DOHH2 (cell line): ENCODE data around the gene CHRNA9.

Experiments
- H3F3A ChIP-seq: fragments of 200-600 bp; sonication (generic), shearing (Covaris generic); 2 replicates; pipeline ENCODE4 v1.6.0; 2016; ENCODE audit warnings: antibody characterized with exemption, mild to moderate bottlenecking; ENCODE audit not compliant: control insufficient read depth, insufficient read depth
- H3K27ac ChIP-seq: fragments of 200-600 bp; sonication (generic); 2 replicates; pipeline ENCODE4 v1.5.1; 2014; ENCODE audit warnings: low read depth, mild to moderate bottlenecking, low read length, moderate library complexity
- H3K27me3 ChIP-seq: fragments of 200-600 bp; sonication (generic); 2 replicates; pipeline ENCODE4 v1.6.1; 2014; ENCODE audit warnings: mild to moderate bottlenecking, low read length, mixed read lengths; ENCODE audit not compliant: control insufficient read depth
- H3K36me3 ChIP-seq: fragments of 200-600 bp; sonication (generic); 2 replicates; pipeline ENCODE4 v1.6.1; 2014; ENCODE audit warnings: mild to moderate bottlenecking, low read length, moderate library complexity, mixed read lengths; ENCODE audit not compliant: control insufficient read depth
- H3K4me1 ChIP-seq: fragments of 200-600 bp; sonication (generic); 2 replicates; pipeline ENCODE4 v1.6.1; 2014; ENCODE audit warnings: mild to moderate bottlenecking, low read length, mixed read lengths; ENCODE audit not compliant: control insufficient read depth
- H3K4me2 ChIP-seq: fragments of 200-600 bp; sonication (generic); 2 replicates; pipeline ENCODE4 v1.6.0; 2014; ENCODE audit warnings: mild to moderate bottlenecking, low read length, moderate library complexity
- H3K4me3 ChIP-seq: fragments of 200-600 bp; sonication (generic); 2 replicates; pipeline ENCODE4 v1.5.1; 2014; ENCODE audit warnings: mild to moderate bottlenecking, low read length, mixed read lengths
- H3K79me2 ChIP-seq: fragments of 200-600 bp; sonication (generic); 2 replicates; pipeline ENCODE4 v1.6.1; 2014; ENCODE audit warnings: mild to moderate bottlenecking, low read length, mixed read lengths; ENCODE audit not compliant: control insufficient read depth
- H3K9me2 ChIP-seq: fragments of 200-600 bp; sonication (generic); replicated peaks from 2 replicates; pipeline ENCODE4 v1.6.1; 2014; ENCODE audit warnings: mild to moderate bottlenecking, low read length, mixed read lengths; ENCODE audit not compliant: control insufficient read depth
- H3K9me3 ChIP-seq: fragments of 200-600 bp; sonication (generic); 2 replicates; pipeline ENCODE4 v1.6.1; 2014; ENCODE audit warnings: antibody characterized with exemption, low read length, mixed read lengths; ENCODE audit not compliant: control insufficient read depth, insufficient read depth
- H4K20me1 ChIP-seq: fragments of 200-600 bp; sonication (generic); 2 replicates; pipeline ENCODE4 v1.6.0; 2014; ENCODE audit warnings: low read depth, mild to moderate bottlenecking, antibody characterized with exemption, low read length, moderate library complexity; ENCODE audit not compliant: control insufficient read depth, insufficient read depth
- CTCF ChIP-seq: fragments of 200-600 bp; sonication (generic); IDR thresholded peaks from one replicate; pipeline ENCODE4 v1.5.1; 2014; ENCODE audit warnings: antibody characterized with exemption, mild to moderate bottlenecking, low read depth, low read length; ENCODE audit not compliant: poor library complexity, severe bottlenecking
- EZH2phosphoT487 ChIP-seq: fragments of 200-600 bp; sonication (generic); IDR thresholded peaks from 2 replicates; pipeline ENCODE4 v1.6.1; 2017; ENCODE audit warnings: borderline replicate concordance, mild to moderate bottlenecking, antibody characterized with exemption, low read length, moderate library complexity, mixed read lengths

CHRNA9 gene

DNA sequence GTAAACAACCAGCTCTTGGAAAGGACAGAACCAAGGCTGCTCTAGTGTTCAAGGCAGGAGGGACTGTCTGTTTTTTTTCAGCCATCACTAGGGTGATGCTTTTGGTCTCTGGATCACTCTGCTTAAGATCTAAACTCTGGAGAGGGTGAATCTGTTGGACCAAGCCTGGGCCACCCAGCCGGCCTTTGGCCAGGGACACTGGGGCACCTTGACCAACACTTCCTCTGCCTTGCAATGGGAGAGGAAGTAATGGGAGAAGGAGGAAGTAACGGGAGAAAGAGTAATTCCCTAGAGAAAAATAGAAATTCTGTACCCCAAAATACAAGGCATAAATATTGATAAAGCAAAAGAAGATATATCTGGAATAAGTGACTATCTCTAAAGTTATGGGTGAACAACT, 12.9 kb downstream of the CHRNA9 start:
- no peaks in the 10 kb centered on the region for H3K36me3 ChIP-seq
- H3K4me2 ChIP-seq: no peak overlapping the region
- no peaks in the 10 kb centered on the region for H3K79me2 ChIP-seq
- no peaks in the 10 kb centered on the region for H3K4me1 ChIP-seq
- no peaks in the 10 kb centered on the region for H4K20me1 ChIP-seq
- H3K27me3 ChIP-seq: 0 out of 2 replicates have a peak, but pooled peaks cover 2% of the 10 kb centered on the region
- TF ChIP-seq EZH2phosphoT487: no peak
- H3K4me3 ChIP-seq: no peak overlapping the region
- H3K27ac ChIP-seq: no peak overlapping the region
- no peaks in the 10 kb centered on the region for H3F3A ChIP-seq
- H3K9me2 ChIP-seq: no peaks in the 10 kb centered on the region
- no peaks in the 10 kb centered on the region for H3K9me3 ChIP-seq

DNA sequence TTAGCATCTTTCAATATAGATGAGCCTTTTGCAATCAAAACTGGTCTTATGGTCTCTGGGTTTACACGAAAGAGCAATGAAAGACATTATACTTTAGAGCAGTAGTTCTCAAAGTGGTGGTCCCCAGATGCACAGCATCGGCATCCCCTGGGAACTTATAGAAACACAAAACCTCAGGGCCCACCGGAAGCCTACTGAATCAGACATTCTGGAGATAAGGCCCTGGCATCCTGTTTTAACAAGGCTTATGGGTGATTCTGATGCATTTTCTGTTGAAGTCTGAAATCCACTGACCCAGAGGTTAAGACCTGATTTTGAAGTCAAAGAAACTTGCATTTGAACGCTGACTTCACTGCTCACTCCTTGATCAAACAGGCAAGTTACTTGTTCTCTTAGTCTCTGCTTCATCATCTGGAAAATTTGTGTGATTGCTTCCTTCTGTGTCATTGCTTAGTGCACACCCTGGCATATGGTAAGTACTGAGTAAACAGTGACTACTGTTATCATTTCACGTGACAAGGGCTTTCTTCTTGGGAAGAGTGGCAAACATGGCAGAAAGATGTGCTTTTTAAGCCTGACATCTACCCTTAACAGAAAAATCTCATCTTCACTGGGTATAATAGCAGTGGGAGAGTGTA, 14.5 kb downstream of the CHRNA9 start:
- Histone ChIP-seq H3F3A (no peaks in the 10 kb centered on the region), H3K9me3 (no peaks in the 10 kb centered on the region), H3K4me1 (no peaks in the 10 kb centered on the region), H3K27me3 (0 out of 2 replicates have a peak, but pooled peaks cover 2% of the 10 kb centered on the region), H3K27ac (no peak overlapping the region), H3K9me2 (no peaks in the 10 kb centered on the region), H3K79me2 (no peaks in the 10 kb centered on the region), H3K4me2 (no peak overlapping the region), H3K36me3 (no peaks in the 10 kb centered on the region), H4K20me1 (no peaks in the 10 kb centered on the region), H3K4me3 (no peak overlapping the region)
- TF ChIP-seq CTCF: no peak
- no peak for TF ChIP-seq EZH2phosphoT487

DNA sequence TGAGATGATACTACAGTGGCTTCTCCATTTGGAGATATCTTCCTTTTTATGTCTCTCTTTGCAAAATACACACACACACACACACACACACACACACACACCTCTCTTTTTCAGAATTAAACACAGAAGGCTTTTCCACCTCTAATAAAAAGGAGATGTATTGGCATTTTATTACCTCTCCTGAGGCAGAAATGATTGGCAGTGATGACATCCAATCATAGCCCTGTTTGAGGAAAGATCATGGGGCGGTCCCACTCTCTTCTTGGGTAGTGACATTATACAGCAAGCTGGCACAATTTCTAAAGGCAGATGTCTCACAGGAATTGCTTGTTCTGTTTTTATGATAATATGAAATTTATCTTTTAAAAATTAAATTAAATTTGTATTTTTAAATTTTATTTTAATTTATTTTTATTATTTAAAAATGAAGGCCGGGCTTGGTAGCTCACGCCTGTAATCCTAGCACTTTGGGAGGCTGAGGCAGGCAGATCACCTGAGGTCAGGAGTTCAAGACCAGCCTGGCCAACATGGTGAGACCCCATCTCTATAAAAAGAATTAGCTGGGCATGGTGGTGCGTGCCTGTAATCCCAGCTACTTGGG, 15.6 kb downstream of the CHRNA9 start:
- Histone ChIP-seq H4K20me1 (no peaks in the 10 kb centered on the region), H3K9me3 (no peaks in the 10 kb centered on the region), H3K27ac (no peak overlapping the region), H3K9me2 (no peaks in the 10 kb centered on the region), H3F3A (no peaks in the 10 kb centered on the region), H3K79me2 (no peaks in the 10 kb centered on the region), H3K36me3 (no peaks in the 10 kb centered on the region), H3K4me3 (no peak overlapping the region), H3K27me3 (0 out of 2 replicates have a peak, but pooled peaks cover 2% of the 10 kb centered on the region), H3K4me2 (no peak overlapping the region), H3K4me1 (no peaks in the 10 kb centered on the region)
- TF ChIP-seq CTCF (no peak), EZH2phosphoT487 (no peak)

- Histone ChIP-seq H3K4me3 (no peak overlapping the region), H3K9me2 (no peaks in the 10 kb centered on the region), H3K27me3 (no peaks in the 10 kb centered on the region), H3F3A (no peaks in the 10 kb centered on the region), H3K4me1 (peaks cover 10% of the 10 kb centered on the region), H3K4me2 (no peak overlapping the region), H3K36me3 (no peaks in the 10 kb centered on the region), H4K20me1 (no peaks in the 10 kb centered on the region), H3K79me2 (no peaks in the 10 kb centered on the region), H3K27ac (no peak overlapping the region), H3K9me3 (no peaks in the 10 kb centered on the region)
- TF ChIP-seq EZH2phosphoT487: no peak
Measured at GRCh38 chr4:40354158-40354557, 19.0 kb downstream of the CHRNA9 start.
